NCI-H2227 (cell line): ENCODE measurements around the gene B3GLCT.
"Not testable (repeated sequence)": the region's sequence is repeated elsewhere in the genome, so short reads cannot be mapped to it uniquely, and the experiment has no call there.

Source experiments
- DNase-seq: peaks from one replicate; lab custom pipeline; 2025; ENCODE audit not compliant: unreplicated experiment; lab: John Stamatoyannopoulos, UW

The B3GLCT gene

DNA sequence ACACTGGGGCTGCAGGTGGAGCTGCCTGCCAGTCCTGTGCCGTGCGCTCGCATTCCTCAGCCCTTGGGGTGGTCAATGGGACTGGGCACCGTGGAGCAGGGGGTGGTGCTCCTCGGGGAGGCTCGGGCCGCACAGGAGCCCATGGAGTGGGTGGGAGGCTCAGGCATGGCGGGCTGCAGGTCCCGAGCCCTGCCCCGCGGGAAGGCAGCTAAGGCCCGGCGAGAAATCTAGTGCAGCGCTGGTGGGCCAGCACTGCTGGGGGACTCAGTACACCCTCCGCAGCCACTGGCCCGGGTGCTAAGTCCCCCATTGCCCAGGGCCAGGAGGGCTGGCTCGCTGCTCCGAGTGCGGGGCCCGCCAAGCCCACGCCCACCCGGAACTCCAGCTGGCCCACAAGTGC lies 139.8 kb downstream of the B3GLCT start:
- DNase-seq = not testable (repeated sequence)

DNA sequence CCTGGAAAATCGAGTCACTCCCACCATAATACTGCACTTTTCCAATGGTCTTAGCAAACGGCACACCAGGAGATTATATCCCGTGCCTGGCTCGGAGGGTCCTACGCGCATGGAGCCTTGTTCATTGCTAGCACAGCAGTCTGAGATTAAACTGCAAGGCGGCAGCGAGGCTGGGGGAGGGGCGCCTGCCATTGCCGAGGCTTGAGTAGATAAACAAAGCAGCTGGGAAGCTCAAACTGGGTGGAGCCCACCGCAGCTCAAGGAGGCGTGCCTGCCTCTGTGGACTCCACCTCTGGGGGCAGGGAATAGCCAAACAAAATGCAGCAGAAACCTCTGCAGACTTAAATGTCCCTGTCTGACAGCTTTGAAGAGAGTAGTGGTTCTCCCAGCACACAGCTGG lies 141.1 kb downstream of the B3GLCT start:
- DNase-seq = not testable (repeated sequence)

DNA sequence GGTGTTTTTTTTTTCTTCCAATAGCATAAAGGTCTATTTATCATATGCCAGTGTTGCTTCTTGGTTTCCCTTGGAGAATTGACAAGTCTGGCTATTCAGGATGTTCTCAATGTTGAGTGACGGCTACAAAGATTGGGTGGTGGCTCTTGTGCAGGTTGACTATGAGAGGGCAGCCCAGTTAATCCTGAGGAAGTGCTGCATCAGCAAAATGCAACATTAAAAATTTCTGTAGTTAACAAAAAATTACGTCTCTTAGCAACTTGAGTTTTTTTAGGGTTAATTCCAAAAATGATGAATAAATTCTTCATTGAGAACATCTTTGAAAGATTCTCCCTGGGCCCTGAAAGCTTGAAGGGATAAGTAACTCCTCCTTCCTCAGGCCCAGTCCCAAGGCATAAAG lies 147.1 kb downstream of the B3GLCT start:
- DNase-seq = no peak

DNA sequence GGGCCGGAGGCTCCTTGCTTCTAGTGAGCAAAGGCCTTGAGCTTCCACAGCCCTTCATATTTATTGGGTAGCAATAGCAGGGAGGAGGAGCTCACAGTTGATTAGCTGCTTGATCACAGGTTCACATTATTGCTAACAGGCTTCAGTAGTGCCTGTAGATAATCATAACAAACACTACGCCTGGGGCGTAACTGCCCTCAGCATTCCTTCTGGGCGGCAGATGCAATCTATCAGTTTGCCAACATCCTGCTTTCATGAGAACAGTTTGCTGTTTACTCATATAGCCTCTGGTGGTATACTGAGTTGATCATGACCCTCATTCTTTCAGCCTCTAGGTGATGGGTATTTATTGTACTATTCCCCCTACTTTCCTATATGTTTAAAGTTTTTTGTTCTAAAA lies 149.4 kb downstream of the B3GLCT start:
- no peak for DNase-seq

DNA sequence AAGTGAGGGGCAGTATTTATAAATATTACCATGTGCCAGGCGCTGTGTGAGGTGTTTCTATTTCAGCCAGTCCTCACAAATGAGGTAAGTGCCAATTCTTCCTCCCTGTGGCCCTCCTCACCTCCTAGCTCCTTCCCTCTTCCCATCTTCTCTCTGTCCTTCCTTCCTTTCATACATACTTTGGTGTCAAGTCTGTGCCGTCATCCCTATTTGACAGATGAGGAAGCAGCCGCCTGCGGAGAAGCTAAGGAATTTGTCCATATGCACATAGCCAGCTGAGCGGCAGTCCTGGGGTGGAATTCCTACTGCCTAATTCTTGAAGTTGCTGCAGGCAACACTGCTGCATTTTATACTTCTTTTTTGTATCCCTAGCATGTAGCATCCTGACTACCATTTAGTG lies 150.8 kb downstream of the B3GLCT start:
- no peak for DNase-seq

DNA sequence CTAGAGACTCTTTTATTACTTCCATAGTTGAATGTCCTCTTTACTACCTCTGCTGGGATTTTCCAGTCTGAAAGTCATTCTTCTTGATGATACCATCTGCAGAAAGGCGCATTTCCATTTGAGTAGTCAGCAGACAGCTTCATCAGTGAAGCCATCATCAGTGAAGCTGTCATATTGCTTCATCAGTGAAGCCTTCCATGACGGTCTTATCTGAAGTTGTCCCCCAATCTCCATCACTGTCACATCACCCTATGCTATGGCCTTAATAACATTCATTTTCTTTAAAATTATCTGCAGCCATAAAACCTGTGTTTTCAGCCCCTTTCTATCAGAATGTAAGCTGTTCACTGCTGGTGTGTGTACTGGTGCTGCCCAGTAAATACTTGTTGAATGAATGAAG lies 151.6 kb downstream of the B3GLCT start:
- DNase-seq = no peak

DNA sequence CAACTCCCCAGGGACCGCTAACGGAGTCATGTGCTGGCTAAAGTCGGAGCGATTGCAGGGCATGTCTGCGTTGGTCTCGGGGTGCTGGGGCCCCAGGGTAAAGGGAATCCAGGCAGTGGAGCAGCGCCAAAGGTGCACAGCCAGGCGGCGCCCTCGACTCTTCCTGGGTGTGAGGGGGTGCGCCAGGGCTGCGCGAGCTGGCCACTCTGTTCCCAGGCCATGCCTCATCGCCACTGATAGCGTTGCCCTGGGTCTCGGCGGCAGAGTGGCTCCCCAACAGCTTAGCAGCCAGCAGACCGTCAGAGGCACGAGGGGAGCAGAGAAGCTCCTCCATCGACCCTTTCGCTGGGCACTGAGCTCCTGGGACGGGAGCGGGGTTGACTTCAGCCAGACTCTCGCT lies 152.7 kb downstream of the B3GLCT start:
- no peak for DNase-seq

DNA sequence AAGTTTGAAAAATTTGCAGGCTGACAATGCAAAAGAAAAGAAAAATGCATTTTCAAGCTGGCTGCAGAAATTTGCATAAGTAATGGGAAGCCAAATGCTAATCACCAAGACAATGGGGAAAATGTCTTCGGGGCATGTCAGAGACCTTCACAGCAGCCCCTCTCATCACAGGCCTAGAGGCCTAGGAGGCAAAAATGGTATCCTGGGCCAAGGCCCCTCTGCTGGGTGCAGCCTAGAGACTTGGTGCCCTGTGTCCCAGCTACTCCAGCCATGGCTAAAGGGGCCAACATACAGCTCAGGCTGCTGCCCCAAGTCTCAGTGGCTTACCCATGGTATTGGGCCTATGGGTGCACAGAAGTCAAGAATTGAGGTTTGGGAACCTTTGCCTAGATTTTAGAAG lies 155.2 kb downstream of the B3GLCT start:
- DNase-seq = no peak

DNA sequence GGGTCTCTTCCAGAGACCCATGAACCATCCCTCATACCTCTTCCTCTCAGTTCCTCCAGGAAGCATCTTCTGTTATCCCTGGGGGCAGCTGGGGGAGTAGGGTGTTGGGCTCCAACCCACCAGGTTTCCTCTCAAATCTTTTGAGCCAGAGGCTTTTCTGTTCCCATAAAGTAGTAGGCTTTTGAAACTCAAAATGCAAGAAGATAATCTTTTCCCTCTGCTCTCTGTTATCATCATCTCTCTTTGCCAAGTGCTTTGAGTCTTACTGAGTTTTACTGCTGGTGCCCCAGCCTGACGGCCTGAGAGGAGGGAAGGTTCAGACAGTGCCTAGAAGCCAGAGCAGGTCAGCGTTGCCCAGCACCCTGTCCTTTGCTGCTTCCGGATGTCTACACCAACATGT lies 157.2 kb downstream of the B3GLCT start:
- no peak for DNase-seq

DNA sequence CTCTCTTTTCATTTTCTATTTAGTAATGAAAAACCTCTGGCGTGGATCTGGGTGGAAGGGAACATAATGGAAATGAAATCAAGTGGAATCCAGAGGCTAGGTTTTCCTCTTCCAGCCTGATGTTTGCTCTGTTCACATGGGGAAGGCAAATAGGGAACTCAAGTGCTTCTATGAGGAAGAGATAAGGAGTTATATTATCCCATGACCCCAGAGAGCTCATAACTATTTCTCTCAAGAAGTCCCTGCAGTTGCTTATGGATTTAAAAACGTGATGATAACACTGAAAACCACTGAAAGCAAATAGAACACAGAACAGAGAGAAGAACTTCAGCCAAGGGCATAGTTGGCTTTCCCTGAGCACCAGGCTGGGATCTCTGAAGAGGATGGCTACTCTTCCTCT lies 157.8 kb downstream of the B3GLCT start:
- no peak for DNase-seq

DNA sequence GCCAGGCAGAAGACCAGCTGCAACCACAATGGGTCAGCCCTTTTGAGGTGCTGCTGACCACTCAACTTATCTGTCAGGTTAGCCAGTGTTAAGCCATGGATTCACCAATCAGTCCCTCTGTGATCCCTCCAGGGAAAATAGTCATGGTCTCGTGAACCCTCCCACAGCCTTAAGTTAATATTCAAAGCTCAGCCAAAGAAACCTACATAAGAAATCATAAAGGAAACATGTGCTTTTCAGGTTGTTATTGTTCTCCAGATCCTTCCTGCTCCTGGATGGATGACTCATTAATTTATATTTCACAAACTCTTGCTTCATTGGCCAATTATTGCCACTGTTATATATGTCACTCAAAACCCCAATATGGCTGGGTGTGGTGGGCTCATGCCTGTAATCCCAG lies 161.9 kb downstream of the B3GLCT start:
- no peak for DNase-seq

DNA sequence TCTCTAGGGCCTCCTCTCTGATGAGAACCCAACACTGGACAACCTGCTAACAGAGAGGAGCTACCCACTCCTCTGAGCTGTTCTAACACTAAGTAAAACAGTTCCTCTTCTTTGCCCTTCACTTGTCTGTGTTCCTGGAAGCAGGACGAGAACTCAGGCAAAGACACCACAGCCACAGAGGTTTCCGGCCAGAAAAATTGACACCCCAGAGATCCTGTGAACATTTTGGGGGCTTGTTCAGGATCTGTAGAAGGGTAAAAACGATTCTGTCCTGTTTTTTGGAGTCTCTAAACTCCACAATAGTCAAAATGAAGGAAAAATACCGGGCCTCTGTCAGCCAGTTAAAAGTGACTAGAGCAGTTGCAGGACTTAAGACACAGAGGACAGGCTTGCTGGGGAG lies 165.9 kb downstream of the B3GLCT start:
- no peak for DNase-seq

DNA sequence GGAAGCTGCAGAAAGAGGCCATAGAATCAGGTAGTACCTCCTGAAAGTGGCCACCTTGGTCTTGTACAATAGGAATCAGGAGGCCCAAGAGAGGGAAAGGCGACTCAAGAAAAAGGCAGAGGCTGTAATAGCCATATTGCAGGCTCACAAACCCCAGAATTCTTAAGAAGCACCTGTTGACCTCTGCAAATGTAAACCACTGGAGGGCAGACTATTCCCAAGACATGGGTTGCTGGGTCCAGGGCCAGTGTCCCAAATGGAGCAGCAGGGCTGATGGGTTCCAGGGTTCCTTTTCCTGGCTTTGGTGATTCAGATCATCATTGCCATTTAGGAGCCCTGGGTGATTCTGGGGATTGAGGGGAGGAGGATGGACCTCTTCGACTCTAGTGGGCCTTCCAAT lies 167.6 kb downstream of the B3GLCT start:
- no peak for DNase-seq

DNA sequence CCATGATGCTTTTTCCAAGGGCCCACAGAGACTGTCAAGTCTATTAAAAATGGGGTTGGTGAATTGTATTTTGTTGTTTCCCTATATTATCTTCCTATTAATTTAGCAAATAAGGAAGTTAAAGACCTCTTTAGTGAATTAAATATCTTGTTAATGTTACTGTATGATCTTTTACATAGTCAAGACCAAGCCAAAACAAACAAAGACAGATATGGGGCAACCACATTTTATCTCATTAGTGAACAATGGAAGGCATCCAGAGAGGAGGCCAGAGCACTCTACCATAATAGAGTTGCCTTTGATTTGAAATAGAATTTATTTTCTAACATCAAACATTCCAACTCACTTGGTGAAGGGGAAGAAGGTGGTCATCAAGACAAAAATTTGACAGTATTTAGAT lies 169.4 kb downstream of the B3GLCT start:
- DNase-seq = no peak

DNA sequence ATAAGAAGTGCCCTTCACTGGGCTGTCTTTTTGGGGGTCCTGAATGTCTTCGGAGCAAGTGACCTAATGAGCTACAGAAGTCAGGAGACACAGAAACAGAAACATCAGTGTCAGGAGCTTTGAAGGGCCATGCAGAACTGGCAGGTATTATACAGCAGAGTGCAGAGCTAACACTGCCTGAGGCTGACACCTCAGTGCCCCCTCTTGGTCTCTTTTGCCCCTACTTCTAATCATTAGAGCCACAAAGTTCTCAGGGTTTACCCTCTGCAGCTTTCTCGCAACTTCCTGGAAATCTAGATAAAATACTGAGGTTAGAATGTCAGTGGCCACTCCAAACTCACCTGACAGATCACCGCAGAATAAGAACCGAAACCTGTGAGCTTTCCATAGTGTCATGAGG lies 172.7 kb downstream of the B3GLCT start:
- no peak for DNase-seq

DNA sequence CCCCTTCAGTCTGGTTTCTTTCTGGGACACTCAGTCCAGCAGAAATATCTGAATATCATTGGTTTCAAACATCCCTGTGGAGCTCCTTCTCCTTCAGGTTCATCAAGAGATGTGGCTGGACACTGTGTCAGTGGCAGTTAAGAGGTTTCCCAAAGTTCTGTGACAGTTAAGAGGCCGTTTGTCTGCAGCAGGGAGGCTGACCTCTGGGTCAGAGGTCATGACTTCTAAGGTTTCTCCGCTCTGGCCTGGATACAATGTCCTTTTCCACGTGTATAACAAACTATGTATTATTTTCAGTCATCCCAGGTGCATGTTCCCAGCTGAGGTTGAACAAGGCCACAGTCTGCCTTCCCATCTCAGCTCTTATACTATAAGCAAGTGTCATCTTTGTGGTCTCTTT lies 174.9 kb downstream of the B3GLCT start:
- no peak for DNase-seq

DNA sequence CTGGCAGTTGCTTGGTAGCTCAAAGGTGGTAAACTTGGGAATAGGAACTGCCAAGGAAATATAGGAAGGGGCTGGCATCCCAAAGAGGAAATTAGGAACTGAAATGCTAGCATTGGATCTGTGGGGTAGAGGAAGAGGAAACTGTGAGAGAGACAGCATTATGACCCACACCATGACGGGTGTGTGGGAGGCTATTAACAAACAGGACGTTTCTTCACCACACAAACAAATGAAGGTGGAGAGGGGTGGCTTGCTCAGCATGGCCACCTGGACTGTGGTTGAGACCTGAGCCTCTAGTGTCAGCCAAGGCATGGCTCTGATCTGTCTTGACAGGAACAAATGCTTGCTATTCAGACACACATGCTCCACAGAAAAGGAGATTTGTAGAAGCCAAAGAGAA lies 178.2 kb downstream of the B3GLCT start:
- DNase-seq = no peak

DNA sequence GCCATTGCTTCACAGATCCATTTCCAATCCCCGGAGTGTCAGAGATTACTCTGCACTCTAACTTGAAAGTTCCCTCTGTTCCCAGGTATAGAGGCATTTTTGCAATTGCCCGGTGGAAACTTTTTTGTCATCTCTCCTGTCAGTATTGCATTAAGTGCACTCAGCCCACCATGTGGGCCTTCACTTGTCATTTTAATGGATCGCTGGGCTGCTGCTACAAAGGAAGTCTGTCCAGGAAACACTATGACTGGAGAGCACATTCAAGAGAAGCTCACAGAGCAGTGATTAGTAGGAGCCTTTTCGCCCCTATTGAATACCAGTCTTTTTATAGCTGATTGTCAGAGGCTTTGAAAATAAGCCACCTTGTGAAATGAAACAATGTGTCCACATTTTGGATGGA lies 180.9 kb downstream of the B3GLCT start:
- DNase-seq = no peak
